Natural killer cell (primary cell): ENCODE measurements around the gene DGKB. TPM values are rescaled to one million over a fixed set of nuclear protein-coding genes. Genes with fewer than 3 reads are reported as not detected.

Experiments used
- ATAC-seq, 3 donors: fragments of 150-1000 bp in 2 of 3; fragments of 200-7000 bp in 1 of 3; cut with Tn5 transposase; 1 replicate in 1 of 3; 2 replicates in 2 of 3; pipeline ENCODE4 v1.10.0; 2021; ENCODE audit warnings: mild to moderate bottlenecking in 2 of 3, moderate library complexity in 2 of 3
- DNase-seq, 2 donors: peaks; one replicate each; pipeline versions ENCODE4 v3.0.0 to v3.0.0-alpha.2; 2013 to 2021; ENCODE audit warnings: mixed read lengths in 1 of 2
- H3K27ac ChIP-seq: one replicate; pipeline ENCODE4 v1.5.1; 2013; ENCODE audit warnings: mild to moderate bottlenecking, low read length
- H3K27me3 ChIP-seq: one replicate; pipeline ENCODE4 v1.6.1; 2013; ENCODE audit warnings: low read length; ENCODE audit not compliant: control insufficient read depth, insufficient read depth
- H3K36me3 ChIP-seq: one replicate; pipeline ENCODE4 v1.6.1; 2013; ENCODE audit warnings: low read length; ENCODE audit not compliant: control insufficient read depth, insufficient read depth
- H3K4me1 ChIP-seq: one replicate; pipeline ENCODE4 v1.6.1; 2013; ENCODE audit warnings: low read length; ENCODE audit not compliant: control insufficient read depth, insufficient read depth
- H3K4me3 ChIP-seq: one replicate; pipeline ENCODE4 v1.5.1; 2013; ENCODE audit warnings: low read length
- H3K9me3 ChIP-seq: one replicate; pipeline ENCODE4 v1.6.1; 2013; ENCODE audit warnings: low read length; ENCODE audit not compliant: control insufficient read depth, insufficient read depth
- H3K27ac Mint-ChIP-seq, 2 donors: one replicate each; pipeline ENCODE4 v1.8.0; 2022; ENCODE audit warnings: mild to moderate bottlenecking in 2 of 2, mixed read lengths in 2 of 2, moderate library complexity in 1 of 2
- H3K27me3 Mint-ChIP-seq, 2 donors: one replicate each; pipeline ENCODE4 v1.8.0; 2022; ENCODE audit warnings: low read depth in 2 of 2, mixed read lengths in 2 of 2
- H3K36me3 Mint-ChIP-seq: one replicate; pipeline ENCODE4 v1.8.0; 2022; ENCODE audit warnings: mixed read lengths
- H3K4me1 Mint-ChIP-seq, 2 donors: one replicate each; pipeline ENCODE4 v1.8.0; 2022; ENCODE audit warnings: mixed read lengths in 2 of 2
- H3K4me3 Mint-ChIP-seq: one replicate; pipeline ENCODE4 v1.8.0; 2022; ENCODE audit warnings: mild to moderate bottlenecking, moderate library complexity, mixed read lengths
- H3K9me3 Mint-ChIP-seq, 2 donors: one replicate each; pipeline ENCODE4 v1.8.0; 2022; ENCODE audit warnings: mixed read lengths in 2 of 2
- CTCF ChIP-seq: fragments of 200-600 bp; IDR thresholded peaks from one replicate; pipeline ENCODE4 v1.8.0; 2022; ENCODE audit warnings: antibody characterized with exemption
- WGBS: methylation state at CpG from one replicate; pipeline ENCODE4 v1.1.7; 2013; ENCODE audit warnings: missing lambda C conversion rate; ENCODE audit not compliant: insufficient coverage; 5-methylcytosine and 5-hydroxymethylcytosine counted together
- intact Hi-C: fragments of 100-400 bp; cut with micrococcal nuclease; formaldehyde crosslinking; loops from one replicate; pipeline ENCODE4 v1.14.2; 2022
- total RNA-seq, 4 donors: library from RNA; stranded (reverse); fragments of 120-200 nt in 1 of 4; gene quantifications; one replicate each; pipeline versions ENCODE4 v1.2.3 to v1.2.4, GENCODE V29; 2013 to 2022

Gene DGKB
- total RNA-seq, 3 donors from 2014 or later (not counting 1 experiment from before 2014, with no cell fraction given): not detected

GRCh38 chr7:14292737-14293136, 609.8 kb downstream of the DGKB start:
- H3K27me3 ChIP-seq: no peaks in the 10 kb centered on the region
- no peak overlapping the region for H3K4me3 ChIP-seq
- H3K4me1 ChIP-seq: no peaks in the 10 kb centered on the region
- intact Hi-C loops: no loop called here
- no peak overlapping the region for H3K4me3 Mint-ChIP-seq
- no peak overlapping the region for H3K27ac Mint-ChIP-seq
- H3K9me3 Mint-ChIP-seq: peaks cover 6 to 18% of the 10 kb centered on the region in 2 donors
- no peak overlapping the region for H3K27ac ChIP-seq
- H3K9me3 ChIP-seq: no peaks in the 10 kb centered on the region
- TF ChIP-seq CTCF: no peak
- H3K36me3 Mint-ChIP-seq: no peaks in the 10 kb centered on the region
- no peaks in the 10 kb centered on the region for H3K36me3 ChIP-seq
- ATAC-seq (no peak), DNase-seq (no peak)
- H3K4me1 Mint-ChIP-seq: no peaks in the 10 kb centered on the region
- no peaks in the 10 kb centered on the region for H3K27me3 Mint-ChIP-seq

GRCh38 chr7:14289957-14290356, 612.6 kb downstream of the DGKB start:
- no peak overlapping the region for H3K4me3 ChIP-seq
- Mint-ChIP-seq H3K4me3 (no peak overlapping the region), H3K4me1 (no peaks in the 10 kb centered on the region), H3K36me3 (no peaks in the 10 kb centered on the region), H3K9me3 (peaks cover 2 to 16% of the 10 kb centered on the region in 2 donors), H3K27ac (no peak overlapping the region), H3K27me3 (no peaks in the 10 kb centered on the region)
- H3K9me3 ChIP-seq: no peaks in the 10 kb centered on the region
- no peak for TF ChIP-seq CTCF
- H3K27ac ChIP-seq: no peak overlapping the region
- H3K36me3 ChIP-seq: no peaks in the 10 kb centered on the region
- H3K27me3 ChIP-seq: no peaks in the 10 kb centered on the region
- H3K4me1 ChIP-seq: no peaks in the 10 kb centered on the region
- DNase-seq (no peak), ATAC-seq (no peak)
- intact Hi-C loops: no loop called here

- TF ChIP-seq CTCF: no peak
- no peaks in the 10 kb centered on the region for H3K36me3 ChIP-seq
- intact Hi-C loops: no loop called here
- H3K4me1 ChIP-seq: no peaks in the 10 kb centered on the region
- no peak overlapping the region for H3K27ac ChIP-seq
- H3K9me3 ChIP-seq: no peaks in the 10 kb centered on the region
- ATAC-seq (no peak), DNase-seq (no peak)
- no peaks in the 10 kb centered on the region for H3K36me3 Mint-ChIP-seq
- H3K4me1 Mint-ChIP-seq: no peaks in the 10 kb centered on the region
- H3K4me3 Mint-ChIP-seq: no peak overlapping the region
- no peak overlapping the region for H3K27ac Mint-ChIP-seq
- no peaks in the 10 kb centered on the region for H3K27me3 ChIP-seq
- 92% methylated on average over 2 of the region's 3 CpGs for WGBS
- H3K4me3 ChIP-seq: no peak overlapping the region
- H3K9me3 Mint-ChIP-seq: peaks cover 2 to 9% of the 10 kb centered on the region in 2 donors
- H3K27me3 Mint-ChIP-seq: no peaks in the 10 kb centered on the region
Measured at GRCh38 chr7:14288701-14289100, 613.9 kb downstream of the DGKB start.

- Histone ChIP-seq H3K27me3 (no peaks in the 10 kb centered on the region), H3K36me3 (no peaks in the 10 kb centered on the region), H3K4me3 (no peak overlapping the region), H3K27ac (no peak overlapping the region), H3K4me1 (no peaks in the 10 kb centered on the region), H3K9me3 (no peaks in the 10 kb centered on the region)
- Mint-ChIP-seq H3K4me1 (no peaks in the 10 kb centered on the region), H3K27me3 (no peaks in the 10 kb centered on the region), H3K4me3 (no peak overlapping the region), H3K9me3 (peaks cover 2 to 6% of the 10 kb centered on the region in 2 donors), H3K36me3 (no peaks in the 10 kb centered on the region), H3K27ac (no peak overlapping the region)
- DNase-seq (no peak), ATAC-seq (no peak)
- TF ChIP-seq CTCF: no peak
- intact Hi-C loops: no loop called here
- no CpG with 5 or more reads among the region's 2 CpGs for WGBS
Measured at GRCh38 chr7:14287398-14287797, 615.2 kb downstream of the DGKB start.
